Fibroblast of lung (primary cell): Measurements from ENCODE around the gene GP1BB. TPM values are rescaled to one million over a fixed set of nuclear protein-coding genes. Genes with fewer than 3 reads are reported as not detected.

Experiments used
- DNase-seq, 2 donors: peaks; one replicate each; pipeline versions ENCODE4 v3.0.0 to v3.0.0-alpha.2; 2010; ENCODE audit warnings: low read depth in 2 of 2
- H2AFZ ChIP-seq: 2 replicates; pipeline ENCODE4 v1.5.1; 2012; ENCODE audit warnings: low read length, control low read depth, inconsistent platforms
- H3K27ac ChIP-seq: 2 replicates; pipeline ENCODE4 v1.5.1; 2011; ENCODE audit warnings: low read length, control low read depth; ENCODE audit not compliant: insufficient read depth
- H3K27me3 ChIP-seq: 2 replicates; pipeline ENCODE4 v1.5.1; 2011; ENCODE audit warnings: mild to moderate bottlenecking, low read length; ENCODE audit not compliant: control insufficient read depth, insufficient read depth
- H3K36me3 ChIP-seq: 2 replicates; pipeline ENCODE4 v1.5.1; 2011; ENCODE audit warnings: low read length; ENCODE audit not compliant: control insufficient read depth, insufficient read depth
- H3K4me1 ChIP-seq: 2 replicates; pipeline ENCODE4 v1.5.1; 2011; ENCODE audit warnings: low read length; ENCODE audit not compliant: control insufficient read depth, insufficient read depth; ENCODE audit errors: extremely low read depth
- H3K4me2 ChIP-seq: 2 replicates; pipeline ENCODE4 v1.5.1; 2011; ENCODE audit warnings: low read length, control low read depth; ENCODE audit not compliant: insufficient read depth; ENCODE audit errors: extremely low read depth
- H3K4me3 ChIP-seq, 4 experiments: fragments of 200-600 bp in 1 of 4; sonication (generic) in 1 of 4; replicated peaks in 1 of 4; 2 replicates each; pipeline ENCODE4 v1.5.1; 2011 to 2016; ENCODE audit warnings: low read length in 4 of 4, low read depth in 3 of 4, mild to moderate bottlenecking in 3 of 4, control low read depth in 2 of 4, inconsistent platforms in 1 of 4, mixed read lengths in 1 of 4; ENCODE audit not compliant: insufficient read depth in 1 of 4; ENCODE audit errors: control extremely low read depth in 1 of 4
- H3K79me2 ChIP-seq: 2 replicates; pipeline ENCODE4 v1.5.1; 2012; ENCODE audit warnings: mild to moderate bottlenecking, low read length, inconsistent platforms; ENCODE audit not compliant: control insufficient read depth, insufficient read depth
- H3K9ac ChIP-seq: 2 replicates; pipeline ENCODE4 v1.5.1; 2011; ENCODE audit warnings: mild to moderate bottlenecking, low read length, control low read depth; ENCODE audit not compliant: insufficient read depth
- H3K9me3 ChIP-seq: 2 replicates; pipeline ENCODE4 v1.5.1; 2012; ENCODE audit warnings: low read depth, low read length; ENCODE audit not compliant: control insufficient read depth, insufficient read depth
- H4K20me1 ChIP-seq: 2 replicates; pipeline ENCODE4 v1.5.1; 2011; ENCODE audit warnings: low read length; ENCODE audit not compliant: control insufficient read depth, insufficient read depth; ENCODE audit errors: extremely low read depth
- EZH2 ChIP-seq: IDR thresholded peaks from 2 replicates; pipeline ENCODE4 v1.5.1; 2012; ENCODE audit warnings: low read length, control low read depth, mild to moderate bottlenecking; ENCODE audit errors: missing control alignments
- polyA plus RNA-seq, 2 donors: library from polyadenylated mRNA; depleted of rRNA in 1 of 2; stranded (reverse) in 1 of 2; unstranded in 1 of 2; fragments of >200 nt; gene quantifications; 2 replicates each; pipeline ENCODE4 v1.2.1, GENCODE V29; 2011 to 2012; ENCODE audit warnings: missing spikeins in 1 of 2
- total RNA-seq: library from RNA; depleted of rRNA; stranded (reverse); fragments of >200 nt; gene quantifications from 2 replicates; pipeline ENCODE4 v1.2.1, GENCODE V29; 2014
- TF ChIP-seq, protein P1 (sequence below), 2 donors: IDR thresholded peaks in 1 of 2; conservative IDR thresholded peaks in 1 of 2; 1 replicate in 1 of 2; 2 replicates in 1 of 2; pipeline ENCODE4 v1.5.1; 2011 to 2012; ENCODE audit warnings: low read length in 2 of 2, control low read depth in 1 of 2, inconsistent platforms in 1 of 2, low read depth in 1 of 2, mild to moderate bottlenecking in 1 of 2

GP1BB gene
- total and polyA plus RNA-seq, 2 donors (not counting 1 experiment from before 2014, with no cell fraction given) = 0.50 to 1.8 TPM

DNA sequence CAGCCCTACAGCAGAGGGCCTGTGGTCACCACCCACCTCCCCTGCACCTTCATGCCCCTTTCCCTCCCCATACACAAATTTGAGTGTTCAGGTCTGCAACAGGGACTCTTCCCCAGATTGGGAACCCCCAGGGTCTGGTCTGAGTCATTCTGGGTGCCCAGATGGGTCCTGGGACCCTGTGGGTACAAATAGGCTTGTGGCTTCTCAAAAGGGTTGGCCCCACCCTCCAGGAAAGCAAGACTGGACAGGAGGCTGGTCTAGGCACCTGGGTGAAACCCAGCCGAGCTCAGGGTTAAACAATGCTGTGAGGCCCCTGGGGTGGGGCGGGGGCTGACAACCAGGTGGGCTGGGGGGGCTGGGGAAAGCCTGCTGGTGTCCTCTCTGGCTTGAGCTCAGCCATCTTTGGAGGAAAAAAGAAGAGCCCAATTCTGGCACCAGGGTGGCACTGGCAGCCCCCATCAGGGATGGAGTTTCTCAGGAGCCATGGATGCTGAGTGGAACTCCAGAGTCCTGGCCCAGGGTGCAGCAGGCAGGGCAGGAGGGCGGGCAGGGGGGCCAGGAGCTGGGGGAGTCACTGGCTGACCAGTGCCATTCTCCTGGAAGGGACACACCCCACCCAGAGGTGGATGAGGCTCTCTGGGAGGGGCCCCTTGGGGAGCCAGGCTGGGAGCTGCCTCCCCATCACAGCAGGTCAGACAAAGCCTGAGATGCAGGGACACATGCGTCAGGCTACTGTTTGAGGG is 8.0 kb upstream of the GP1BB start:
- peak overlapping the region; percentile 85 for H3K4me2 ChIP-seq
- no peak overlapping the region for H3K9ac ChIP-seq
- H3K9me3 ChIP-seq = no peaks in the 10 kb centered on the region
- no peak overlapping the region for H2AFZ ChIP-seq
- peaks cover 8% of the 10 kb centered on the region for H3K27me3 ChIP-seq
- H3K36me3 ChIP-seq = no peaks in the 10 kb centered on the region
- no peaks in the 10 kb centered on the region for H4K20me1 ChIP-seq
- H3K79me2 ChIP-seq = no peaks in the 10 kb centered on the region
- TF ChIP-seq EZH2 = no peak
- TF ChIP-seq, protein P1, sequence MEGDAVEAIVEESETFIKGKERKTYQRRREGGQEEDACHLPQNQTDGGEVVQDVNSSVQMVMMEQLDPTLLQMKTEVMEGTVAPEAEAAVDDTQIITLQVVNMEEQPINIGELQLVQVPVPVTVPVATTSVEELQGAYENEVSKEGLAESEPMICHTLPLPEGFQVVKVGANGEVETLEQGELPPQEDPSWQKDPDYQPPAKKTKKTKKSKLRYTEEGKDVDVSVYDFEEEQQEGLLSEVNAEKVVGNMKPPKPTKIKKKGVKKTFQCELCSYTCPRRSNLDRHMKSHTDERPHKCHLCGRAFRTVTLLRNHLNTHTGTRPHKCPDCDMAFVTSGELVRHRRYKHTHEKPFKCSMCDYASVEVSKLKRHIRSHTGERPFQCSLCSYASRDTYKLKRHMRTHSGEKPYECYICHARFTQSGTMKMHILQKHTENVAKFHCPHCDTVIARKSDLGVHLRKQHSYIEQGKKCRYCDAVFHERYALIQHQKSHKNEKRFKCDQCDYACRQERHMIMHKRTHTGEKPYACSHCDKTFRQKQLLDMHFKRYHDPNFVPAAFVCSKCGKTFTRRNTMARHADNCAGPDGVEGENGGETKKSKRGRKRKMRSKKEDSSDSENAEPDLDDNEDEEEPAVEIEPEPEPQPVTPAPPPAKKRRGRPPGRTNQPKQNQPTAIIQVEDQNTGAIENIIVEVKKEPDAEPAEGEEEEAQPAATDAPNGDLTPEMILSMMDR (conservative IDR thresholded peaks at IDR 0.05 in 1 of 2, IDR thresholded peaks at IDR 0.05 in 1 of 2; ENCODE audit: low read depth in 1 of 2, low read length in 2 of 2) = no peak
- peaks cover 3% of the 10 kb centered on the region for H3K4me1 ChIP-seq
- H3K4me3 ChIP-seq = peak overlapping the region in 3 of 4 experiments; percentile 12 to 57 (median 38)
- no peak overlapping the region for H3K27ac ChIP-seq
- no peak for DNase-seq

DNA sequence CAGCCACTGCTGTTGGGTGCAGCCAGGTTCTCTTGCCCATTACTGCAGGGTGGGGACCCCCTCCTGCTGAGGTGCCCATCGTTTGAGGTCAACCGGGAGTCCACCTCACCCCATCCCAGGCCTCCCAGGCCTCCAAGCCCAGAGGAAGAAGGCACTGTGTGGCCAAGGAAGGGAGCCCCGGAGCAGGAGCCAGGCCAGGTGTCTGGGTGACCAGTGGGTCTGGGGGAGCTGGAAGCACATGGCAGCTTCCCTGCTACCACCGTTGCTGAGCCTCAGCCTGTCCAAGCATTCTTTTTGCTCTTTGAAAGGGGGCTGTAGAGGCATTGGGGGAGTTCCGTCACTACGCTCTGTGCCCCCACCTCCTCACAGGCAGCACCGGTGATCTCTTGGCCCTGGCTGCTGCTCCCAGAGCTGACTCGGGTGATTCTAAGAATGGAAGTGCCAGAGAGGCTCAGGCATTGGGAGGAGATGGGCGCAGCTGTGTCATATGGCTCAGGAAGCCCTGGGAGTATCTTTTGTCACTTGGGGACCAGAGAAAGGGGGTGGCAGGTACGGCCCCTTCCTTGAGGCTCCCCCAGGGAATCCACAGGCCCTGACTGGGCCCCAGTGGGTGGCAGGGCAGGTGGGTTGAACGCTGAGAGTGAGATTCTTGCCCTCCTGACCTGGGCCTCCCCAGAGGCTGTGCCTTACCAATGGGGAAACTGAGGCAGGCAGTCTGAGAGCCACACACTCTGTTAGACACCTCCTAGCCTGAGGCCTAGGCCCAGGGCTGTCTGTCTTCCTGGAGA is 7.1 kb upstream of the GP1BB start:
- Histone ChIP-seq H3K4me1 (peaks cover 3% of the 10 kb centered on the region), H3K79me2 (no peaks in the 10 kb centered on the region), H4K20me1 (no peaks in the 10 kb centered on the region), H3K4me2 (no peak overlapping the region), H3K27ac (no peak overlapping the region), H3K4me3 (no peak overlapping the region), H3K9me3 (no peaks in the 10 kb centered on the region), H3K36me3 (no peaks in the 10 kb centered on the region), H3K27me3 (peaks cover 8% of the 10 kb centered on the region), H2AFZ (no peak overlapping the region), H3K9ac (no peak overlapping the region)
- no peak for DNase-seq
- no peak for TF ChIP-seq EZH2
- TF ChIP-seq, protein P1 (conservative IDR thresholded peaks at IDR 0.05 in 1 of 2, IDR thresholded peaks at IDR 0.05 in 1 of 2; ENCODE audit: low read depth in 1 of 2, low read length in 2 of 2) = no peak

GRCh38 chr22:19716829-19717105 is 6.6 kb upstream of the GP1BB start:
- Histone ChIP-seq H2AFZ (no peak overlapping the region), H3K79me2 (no peaks in the 10 kb centered on the region), H3K27me3 (peaks cover 8% of the 10 kb centered on the region), H3K9me3 (no peaks in the 10 kb centered on the region), H3K36me3 (no peaks in the 10 kb centered on the region), H4K20me1 (no peaks in the 10 kb centered on the region), H3K4me2 (no peak overlapping the region), H3K27ac (no peak overlapping the region), H3K9ac (no peak overlapping the region), H3K4me1 (peaks cover 3% of the 10 kb centered on the region), H3K4me3 (no peak overlapping the region)
- no peak for TF ChIP-seq EZH2
- TF ChIP-seq, protein P1 (conservative IDR thresholded peaks at IDR 0.05 in 1 of 2, IDR thresholded peaks at IDR 0.05 in 1 of 2; ENCODE audit: low read depth in 1 of 2, low read length in 2 of 2) = no peak
- no peak for DNase-seq
